ENCODE data around the gene ADIPOR2. TPM values are rescaled to one million over a fixed set of nuclear protein-coding genes. Genes with fewer than 3 reads are reported as not detected.
"Not testable (repeated sequence)": the region's sequence is repeated elsewhere in the genome, so short reads cannot be mapped to it uniquely, and the experiment has no call there.

ADIPOR2 gene
- total RNA-seq, 1 donor from 2014 or later: 54.0 TPM

GRCh38 chr12:1732914-1733313, 42.0 kb downstream of the ADIPOR2 start:
- Histone ChIP-seq H3K9me3 (no peaks in the 10 kb centered on the region), H3K27me3 (no peaks in the 10 kb centered on the region), H3K36me3 (no peaks in the 10 kb centered on the region), H3K4me1 (peaks cover 7% of the 10 kb centered on the region), H3K4me3 (no peak overlapping the region), H3K27ac (no peak overlapping the region)
- TF ChIP-seq POLR2A (IDR thresholded peaks at IDR 0.05): no peak
- no peak for TF ChIP-seq CTCF (IDR thresholded peaks at IDR 0.05)
- no peak for TF ChIP-seq POLR2AphosphoS5 (IDR thresholded peaks at IDR 0.05; ENCODE audit: insufficient read depth in 1 of 2, low read depth in 1 of 2)
- DNase-seq (ENCODE audit: extremely low spot score in 2 of 2): no peak
- intact Hi-C loops (cut with DNase I): no loop called here

GRCh38 chr12:1733712-1734111, 42.8 kb downstream of the ADIPOR2 start:
- H3K4me3 ChIP-seq; H3K27ac ChIP-seq; intact Hi-C loops (cut with DNase I); H3K4me1 ChIP-seq; H3K9me3 ChIP-seq; H3K27me3 ChIP-seq; H3K36me3 ChIP-seq; DNase-seq (ENCODE audit: extremely low spot score in 2 of 2): not testable (repeated sequence)

- DNase-seq (ENCODE audit: extremely low spot score in 2 of 2): no peak
- Histone ChIP-seq H3K4me1 (peaks cover 27% of the 10 kb centered on the region), H3K36me3 (no peaks in the 10 kb centered on the region)
These were observed 46.9 kb downstream of the ADIPOR2 start for GRCh38 chr12:1737652-1738286.

GRCh38 chr12:1738446-1738845, 47.6 kb downstream of the ADIPOR2 start:
- intact Hi-C loops (cut with DNase I): no loop called here
- H3K36me3 ChIP-seq: no peaks in the 10 kb centered on the region
- no peak for DNase-seq (ENCODE audit: extremely low spot score in 2 of 2)
- H3K9me3 ChIP-seq: no peaks in the 10 kb centered on the region
- no peaks in the 10 kb centered on the region for H3K27me3 ChIP-seq
- TF ChIP-seq CTCF (IDR thresholded peaks at IDR 0.05) (no peak), POLR2A (IDR thresholded peaks at IDR 0.05) (no peak), POLR2AphosphoS5 (IDR thresholded peaks at IDR 0.05; ENCODE audit: insufficient read depth in 1 of 2, low read depth in 1 of 2) (no peak)
- no peak overlapping the region for H3K27ac ChIP-seq
- H3K4me3 ChIP-seq: no peak overlapping the region
- H3K4me1 ChIP-seq: peaks cover 27% of the 10 kb centered on the region

More at GRCh38 chr12:1737652-1738286, 46.9 kb downstream of the ADIPOR2 start:
- Histone ChIP-seq H3K4me3 (no peak overlapping the region), H3K27ac (no peak overlapping the region), H3K9me3 (no peaks in the 10 kb centered on the region), H3K27me3 (no peaks in the 10 kb centered on the region)
- intact Hi-C loops (cut with DNase I): no loop called here
- TF ChIP-seq CTCF (IDR thresholded peaks at IDR 0.05) (no peak), POLR2A (IDR thresholded peaks at IDR 0.05) (no peak), POLR2AphosphoS5 (IDR thresholded peaks at IDR 0.05; ENCODE audit: insufficient read depth in 1 of 2, low read depth in 1 of 2) (no peak)

- intact Hi-C loops (cut with DNase I): no loop called here
- peaks cover 27% of the 10 kb centered on the region for H3K4me1 ChIP-seq
- H3K27ac ChIP-seq: no peak overlapping the region
- no peak for DNase-seq (ENCODE audit: extremely low spot score in 2 of 2)
- no peaks in the 10 kb centered on the region for H3K36me3 ChIP-seq
- TF ChIP-seq CTCF (IDR thresholded peaks at IDR 0.05) (no peak), POLR2AphosphoS5 (IDR thresholded peaks at IDR 0.05; ENCODE audit: insufficient read depth in 1 of 2, low read depth in 1 of 2) (no peak), POLR2A (IDR thresholded peaks at IDR 0.05) (no peak)
- no peak overlapping the region for H3K4me3 ChIP-seq
- H3K9me3 ChIP-seq: no peaks in the 10 kb centered on the region
- no peaks in the 10 kb centered on the region for H3K27me3 ChIP-seq
These were observed 48.5 kb downstream of the ADIPOR2 start for GRCh38 chr12:1739368-1739767.
